Liver (tissue), 9 donors: ENCODE data around the gene FAM76B. TPM values are rescaled to one million over a fixed set of nuclear protein-coding genes. Genes with fewer than 3 reads are reported as not detected.

Experiments used
- DNase-seq: peaks from one replicate; pipeline ENCODE4 v3.0.0-alpha.2; 2017; ENCODE audit warnings: low spot score
- H3K27ac ChIP-seq, 2 donors: one replicate each; pipeline ENCODE4 v1.7.0; 2013; ENCODE audit warnings: inconsistent platforms in 2 of 2, low read length in 2 of 2, control low read depth in 1 of 2, low read depth in 1 of 2, mild to moderate bottlenecking in 1 of 2
- H3K27me3 ChIP-seq, 4 donors: one replicate each; pipeline versions ENCODE4 v1.6.1 to v1.7.0; 2013; ENCODE audit warnings: low read length in 3 of 4, inconsistent platforms in 1 of 4, mild to moderate bottlenecking in 1 of 4, moderate library complexity in 1 of 4; ENCODE audit not compliant: control insufficient read depth in 4 of 4, insufficient read depth in 4 of 4
- H3K36me3 ChIP-seq, 4 donors: one replicate each; pipeline versions ENCODE4 v1.6.1 to v1.7.0; 2013; ENCODE audit warnings: low read length in 3 of 4, mild to moderate bottlenecking in 3 of 4, low read depth in 1 of 4, moderate library complexity in 1 of 4; ENCODE audit not compliant: control insufficient read depth in 4 of 4, insufficient read depth in 3 of 4
- H3K4me1 ChIP-seq, 4 donors: one replicate each; pipeline versions ENCODE4 v1.6.1 to v1.7.0; 2013; ENCODE audit warnings: low read length in 3 of 4, mild to moderate bottlenecking in 3 of 4, moderate library complexity in 1 of 4; ENCODE audit not compliant: control insufficient read depth in 4 of 4, insufficient read depth in 4 of 4
- H3K4me3 ChIP-seq, 3 donors: one replicate each; pipeline versions ENCODE4 v1.6.1 to v1.7.0; 2013; ENCODE audit warnings: low read length in 3 of 3, control low read depth in 1 of 3, low read depth in 1 of 3, mild to moderate bottlenecking in 1 of 3
- H3K9ac ChIP-seq, 2 donors: one replicate each; pipeline ENCODE4 v1.7.0; 2013; ENCODE audit warnings: low read length in 2 of 2, mild to moderate bottlenecking in 2 of 2, moderate library complexity in 2 of 2, control low read depth in 1 of 2, low read depth in 1 of 2
- H3K9me3 ChIP-seq, 4 donors: one replicate each; pipeline versions ENCODE4 v1.6.1 to v1.7.0; 2013; ENCODE audit warnings: low read length in 3 of 4; ENCODE audit not compliant: control insufficient read depth in 4 of 4
- EGR1 ChIP-seq, 2 donors: IDR thresholded peaks; 2 replicates each; pipeline ENCODE4 v1.6.1; 2016 to 2018; ENCODE audit warnings: antibody characterized with exemption in 2 of 2, low read depth in 2 of 2
- FOXA1 ChIP-seq: IDR thresholded peaks from 2 replicates; pipeline ENCODE4 v1.6.1; 2016; ENCODE audit warnings: antibody characterized with exemption
- FOXA2 ChIP-seq: IDR thresholded peaks from 2 replicates; pipeline ENCODE4 v1.6.1; 2016; ENCODE audit warnings: antibody characterized with exemption
- GABPA ChIP-seq, 2 donors: IDR thresholded peaks in 1 of 2; conservative IDR thresholded peaks in 1 of 2; 2 replicates each; pipeline ENCODE4 v1.6.1; 2016; ENCODE audit warnings: antibody characterized with exemption in 2 of 2, mild to moderate bottlenecking in 1 of 2, moderate library complexity in 1 of 2
- HNF4A ChIP-seq, 2 donors: conservative IDR thresholded peaks; 2 replicates each; pipeline ENCODE4 v1.6.1; 2016; ENCODE audit warnings: antibody characterized with exemption in 2 of 2, mild to moderate bottlenecking in 2 of 2
- HNF4G ChIP-seq: IDR thresholded peaks from 2 replicates; pipeline ENCODE4 v1.6.1; 2016; ENCODE audit warnings: antibody characterized with exemption
- JUND ChIP-seq, 2 donors: IDR thresholded peaks; 2 replicates each; pipeline ENCODE4 v1.6.1; 2016; ENCODE audit warnings: antibody characterized with exemption in 2 of 2
- NR2F2 ChIP-seq: IDR thresholded peaks from 2 replicates; pipeline ENCODE4 v1.6.1; 2016; ENCODE audit warnings: antibody characterized with exemption
- RAD21 ChIP-seq, 2 donors: IDR thresholded peaks; 2 replicates each; pipeline ENCODE4 v1.6.1; 2016; ENCODE audit warnings: antibody characterized with exemption in 2 of 2, mild to moderate bottlenecking in 2 of 2
- RXRA ChIP-seq, 2 donors: IDR thresholded peaks; 2 replicates each; pipeline ENCODE4 v1.6.1; 2017 to 2018; ENCODE audit warnings: antibody characterized with exemption in 2 of 2, mild to moderate bottlenecking in 1 of 2
- SP1 ChIP-seq: IDR thresholded peaks from 2 replicates; pipeline ENCODE4 v1.6.1; 2018; ENCODE audit warnings: antibody characterized with exemption, mild to moderate bottlenecking
- TAF1 ChIP-seq: conservative IDR thresholded peaks from 2 replicates; pipeline ENCODE4 v1.6.1; 2016; ENCODE audit warnings: antibody characterized with exemption, mild to moderate bottlenecking
- YY1 ChIP-seq: IDR thresholded peaks from 2 replicates; pipeline ENCODE4 v1.6.1; 2016; ENCODE audit warnings: antibody characterized with exemption, mild to moderate bottlenecking
- WGBS: extraction: QIAGEN DNeasy Blood & Tissue Kit; methylation state at CpG from one replicate; pipeline ENCODE4 v1.1.7; 2013; 5-methylcytosine and 5-hydroxymethylcytosine counted together
- polyA plus RNA-seq, 2 donors: library from polyadenylated mRNA; stranded (reverse) in 1 of 2; unstranded in 1 of 2; fragments of 200-250 nt in 1 of 2; fragments of >200 nt in 1 of 2; fragmentation: Nextera tagmentation in 1 of 2; extraction: Ambion mirVana in 1 of 2; gene quantifications; one replicate each; pipeline versions ENCODE4 v1.2.1 to v1.2.3, GENCODE V29; 2013 to 2015
- total RNA-seq, 2 donors: library from RNA; depleted of rRNA; stranded (reverse); fragments of >200 nt; gene quantifications; one replicate each; pipeline ENCODE4 v1.2.3, GENCODE V29; 2014
- TF ChIP-seq, protein P1 (sequence below): IDR thresholded peaks from 2 replicates; pipeline ENCODE4 v1.6.1; 2016; ENCODE audit warnings: antibody characterized with exemption
- TF ChIP-seq, protein P2 (sequence below): fragments of 150-350 bp; IDR thresholded peaks from 2 replicates; pipeline ENCODE4 v1.5.1; 2017; ENCODE audit warnings: improper control_type of control experiment, low read depth, low read length; ENCODE audit not compliant: missing input control
- TF ChIP-seq, protein P3 (sequence below): IDR thresholded peaks from 2 replicates; pipeline ENCODE4 v1.6.1; 2016; ENCODE audit warnings: antibody characterized with exemption
- TF ChIP-seq, protein P4 (sequence below): IDR thresholded peaks from 2 replicates; pipeline ENCODE4 v1.6.1; 2016; ENCODE audit warnings: antibody characterized with exemption
- TF ChIP-seq, protein P5 (sequence below): IDR thresholded peaks from 2 replicates; pipeline ENCODE4 v1.6.1; 2016; ENCODE audit warnings: antibody characterized with exemption, mild to moderate bottlenecking
- donor health status: healthy.
- donor health status: healthy.
- donor health status: healthy.
- donor health status: healthy.
- donor health status: healthy.

FAM76B gene
- total and polyA plus RNA-seq, 4 donors, result 5.0 to 62.9 (median 19.3) TPM

DNA sequence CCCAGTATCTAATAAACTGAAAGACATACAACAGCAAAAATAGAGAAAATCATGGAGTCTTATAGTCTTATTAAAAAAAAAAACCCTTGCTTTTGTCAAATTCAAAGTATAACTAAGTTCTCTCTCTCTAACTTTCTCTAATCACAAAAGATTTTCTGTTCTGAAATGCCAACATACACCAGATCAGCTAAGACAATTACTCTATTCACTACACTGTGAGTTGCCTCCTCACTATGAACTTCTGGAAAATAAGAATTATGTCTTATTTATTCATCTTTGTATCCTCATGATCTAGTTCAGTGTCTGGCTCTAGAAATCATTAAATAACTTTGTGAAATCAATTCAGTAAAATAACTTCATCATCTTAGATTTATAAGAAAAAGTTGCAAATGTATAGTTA lies 12.7 kb downstream of the FAM76B start:
- Histone ChIP-seq H3K27me3 (no peaks in the 10 kb centered on the region), H3K9ac (no peak overlapping the region), H3K27ac (no peak overlapping the region), H3K4me1 (no peaks in the 10 kb centered on the region), H3K4me3 (no peak overlapping the region), H3K36me3 (peaks cover 0 to 75% (median 59%) of the 10 kb centered on the region in 4 donors), H3K9me3 (no peaks in the 10 kb centered on the region)
- DNase-seq, result no peak
- no peak for TF ChIP-seq JUND (IDR thresholded peaks at IDR 0.05)
- TF ChIP-seq HNF4A (conservative IDR thresholded peaks at IDR 0.05), result no peak
- TF ChIP-seq EGR1 (IDR thresholded peaks at IDR 0.05; ENCODE audit: low read depth in 2 of 2), result no peak
- TF ChIP-seq FOXA1, result no peak
- TF ChIP-seq RAD21 (IDR thresholded peaks at IDR 0.05), result no peak
- no peak for TF ChIP-seq GABPA (IDR thresholded peaks at IDR 0.05 in 1 of 2, conservative IDR thresholded peaks at IDR 0.05 in 1 of 2)
- TF ChIP-seq, protein P1, sequence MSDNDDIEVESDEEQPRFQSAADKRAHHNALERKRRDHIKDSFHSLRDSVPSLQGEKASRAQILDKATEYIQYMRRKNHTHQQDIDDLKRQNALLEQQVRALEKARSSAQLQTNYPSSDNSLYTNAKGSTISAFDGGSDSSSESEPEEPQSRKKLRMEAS, result no peak
- no peak for TF ChIP-seq YY1
- TF ChIP-seq NR2F2, result no peak
- no peak for TF ChIP-seq FOXA2
- TF ChIP-seq, protein P2, sequence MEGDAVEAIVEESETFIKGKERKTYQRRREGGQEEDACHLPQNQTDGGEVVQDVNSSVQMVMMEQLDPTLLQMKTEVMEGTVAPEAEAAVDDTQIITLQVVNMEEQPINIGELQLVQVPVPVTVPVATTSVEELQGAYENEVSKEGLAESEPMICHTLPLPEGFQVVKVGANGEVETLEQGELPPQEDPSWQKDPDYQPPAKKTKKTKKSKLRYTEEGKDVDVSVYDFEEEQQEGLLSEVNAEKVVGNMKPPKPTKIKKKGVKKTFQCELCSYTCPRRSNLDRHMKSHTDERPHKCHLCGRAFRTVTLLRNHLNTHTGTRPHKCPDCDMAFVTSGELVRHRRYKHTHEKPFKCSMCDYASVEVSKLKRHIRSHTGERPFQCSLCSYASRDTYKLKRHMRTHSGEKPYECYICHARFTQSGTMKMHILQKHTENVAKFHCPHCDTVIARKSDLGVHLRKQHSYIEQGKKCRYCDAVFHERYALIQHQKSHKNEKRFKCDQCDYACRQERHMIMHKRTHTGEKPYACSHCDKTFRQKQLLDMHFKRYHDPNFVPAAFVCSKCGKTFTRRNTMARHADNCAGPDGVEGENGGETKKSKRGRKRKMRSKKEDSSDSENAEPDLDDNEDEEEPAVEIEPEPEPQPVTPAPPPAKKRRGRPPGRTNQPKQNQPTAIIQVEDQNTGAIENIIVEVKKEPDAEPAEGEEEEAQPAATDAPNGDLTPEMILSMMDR, result no peak
- TF ChIP-seq, protein P3, sequence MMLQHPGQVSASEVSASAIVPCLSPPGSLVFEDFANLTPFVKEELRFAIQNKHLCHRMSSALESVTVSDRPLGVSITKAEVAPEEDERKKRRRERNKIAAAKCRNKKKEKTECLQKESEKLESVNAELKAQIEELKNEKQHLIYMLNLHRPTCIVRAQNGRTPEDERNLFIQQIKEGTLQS, result no peak
- no peak for TF ChIP-seq HNF4G

DNA sequence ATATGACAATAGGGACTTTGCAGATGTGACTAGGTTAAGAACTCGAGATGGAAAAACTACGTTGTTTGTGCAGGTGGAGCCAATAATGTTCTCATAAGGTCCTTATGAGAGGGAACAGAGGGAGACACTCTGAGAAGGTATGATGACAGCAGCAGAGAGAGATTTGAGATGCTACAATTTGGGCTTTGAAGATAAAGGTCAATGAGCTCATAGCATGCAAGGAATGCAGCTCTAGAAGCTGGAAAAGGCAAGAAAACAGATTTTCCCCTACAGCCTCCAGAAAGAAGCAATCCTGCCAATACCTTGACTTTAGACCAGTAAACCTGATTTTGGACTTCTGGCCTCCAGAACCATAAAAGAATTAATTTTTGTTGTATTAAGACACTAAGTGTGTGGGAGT lies 21.1 kb downstream of the FAM76B start:
- 88% methylated on average over 2 of the region's 2 CpGs for WGBS
- no peaks in the 10 kb centered on the region for H3K27me3 ChIP-seq
- no peaks in the 10 kb centered on the region for H3K9me3 ChIP-seq
- no peak overlapping the region for H3K27ac ChIP-seq
- TF ChIP-seq FOXA2 (no peak), SP1 (no peak), RXRA (IDR thresholded peaks at IDR 0.05) (no peak), EGR1 (IDR thresholded peaks at IDR 0.05; ENCODE audit: low read depth in 2 of 2) (no peak), HNF4A (conservative IDR thresholded peaks at IDR 0.05) (no peak), HNF4G (no peak), JUND (IDR thresholded peaks at IDR 0.05) (no peak), GABPA (IDR thresholded peaks at IDR 0.05 in 1 of 2, conservative IDR thresholded peaks at IDR 0.05 in 1 of 2) (no peak), RAD21 (IDR thresholded peaks at IDR 0.05) (no peak), FOXA1 (no peak), NR2F2 (no peak), TAF1 (no peak), YY1 (no peak)
- TF ChIP-seq, protein P2, result no peak
- TF ChIP-seq, protein P1, result no peak
- TF ChIP-seq, protein P4, sequence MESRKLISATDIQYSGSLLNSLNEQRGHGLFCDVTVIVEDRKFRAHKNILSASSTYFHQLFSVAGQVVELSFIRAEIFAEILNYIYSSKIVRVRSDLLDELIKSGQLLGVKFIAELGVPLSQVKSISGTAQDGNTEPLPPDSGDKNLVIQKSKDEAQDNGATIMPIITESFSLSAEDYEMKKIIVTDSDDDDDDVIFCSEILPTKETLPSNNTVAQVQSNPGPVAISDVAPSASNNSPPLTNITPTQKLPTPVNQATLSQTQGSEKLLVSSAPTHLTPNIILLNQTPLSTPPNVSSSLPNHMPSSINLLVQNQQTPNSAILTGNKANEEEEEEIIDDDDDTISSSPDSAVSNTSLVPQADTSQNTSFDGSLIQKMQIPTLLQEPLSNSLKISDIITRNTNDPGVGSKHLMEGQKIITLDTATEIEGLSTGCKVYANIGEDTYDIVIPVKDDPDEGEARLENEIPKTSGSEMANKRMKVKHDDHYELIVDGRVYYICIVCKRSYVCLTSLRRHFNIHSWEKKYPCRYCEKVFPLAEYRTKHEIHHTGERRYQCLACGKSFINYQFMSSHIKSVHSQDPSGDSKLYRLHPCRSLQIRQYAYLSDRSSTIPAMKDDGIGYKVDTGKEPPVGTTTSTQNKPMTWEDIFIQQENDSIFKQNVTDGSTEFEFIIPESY, result no peak
- TF ChIP-seq, protein P3, result no peak
- TF ChIP-seq, protein P5, sequence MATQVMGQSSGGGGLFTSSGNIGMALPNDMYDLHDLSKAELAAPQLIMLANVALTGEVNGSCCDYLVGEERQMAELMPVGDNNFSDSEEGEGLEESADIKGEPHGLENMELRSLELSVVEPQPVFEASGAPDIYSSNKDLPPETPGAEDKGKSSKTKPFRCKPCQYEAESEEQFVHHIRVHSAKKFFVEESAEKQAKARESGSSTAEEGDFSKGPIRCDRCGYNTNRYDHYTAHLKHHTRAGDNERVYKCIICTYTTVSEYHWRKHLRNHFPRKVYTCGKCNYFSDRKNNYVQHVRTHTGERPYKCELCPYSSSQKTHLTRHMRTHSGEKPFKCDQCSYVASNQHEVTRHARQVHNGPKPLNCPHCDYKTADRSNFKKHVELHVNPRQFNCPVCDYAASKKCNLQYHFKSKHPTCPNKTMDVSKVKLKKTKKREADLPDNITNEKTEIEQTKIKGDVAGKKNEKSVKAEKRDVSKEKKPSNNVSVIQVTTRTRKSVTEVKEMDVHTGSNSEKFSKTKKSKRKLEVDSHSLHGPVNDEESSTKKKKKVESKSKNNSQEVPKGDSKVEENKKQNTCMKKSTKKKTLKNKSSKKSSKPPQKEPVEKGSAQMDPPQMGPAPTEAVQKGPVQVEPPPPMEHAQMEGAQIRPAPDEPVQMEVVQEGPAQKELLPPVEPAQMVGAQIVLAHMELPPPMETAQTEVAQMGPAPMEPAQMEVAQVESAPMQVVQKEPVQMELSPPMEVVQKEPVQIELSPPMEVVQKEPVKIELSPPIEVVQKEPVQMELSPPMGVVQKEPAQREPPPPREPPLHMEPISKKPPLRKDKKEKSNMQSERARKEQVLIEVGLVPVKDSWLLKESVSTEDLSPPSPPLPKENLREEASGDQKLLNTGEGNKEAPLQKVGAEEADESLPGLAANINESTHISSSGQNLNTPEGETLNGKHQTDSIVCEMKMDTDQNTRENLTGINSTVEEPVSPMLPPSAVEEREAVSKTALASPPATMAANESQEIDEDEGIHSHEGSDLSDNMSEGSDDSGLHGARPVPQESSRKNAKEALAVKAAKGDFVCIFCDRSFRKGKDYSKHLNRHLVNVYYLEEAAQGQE, result no peak
- H3K36me3 ChIP-seq, result peaks cover 0 to 16% (median 8%) of the 10 kb centered on the region in 4 donors
- H3K9ac ChIP-seq, result no peak overlapping the region
- DNase-seq, result no peak
- H3K4me1 ChIP-seq, result no peaks in the 10 kb centered on the region
- H3K4me3 ChIP-seq, result no peak overlapping the region
